ENCODE data around the gene ARRB1. TPM values are rescaled to one million over a fixed set of nuclear protein-coding genes. Genes with fewer than 3 reads are reported as not detected.
"Not testable (repeated sequence)": the region's sequence is repeated elsewhere in the genome, so short reads cannot be mapped to it uniquely, and the experiment has no call there.

Gene ARRB1
- polyA plus RNA-seq, 4 donors, result 20.0 to 41.5 (median 31.1) TPM

DNA sequence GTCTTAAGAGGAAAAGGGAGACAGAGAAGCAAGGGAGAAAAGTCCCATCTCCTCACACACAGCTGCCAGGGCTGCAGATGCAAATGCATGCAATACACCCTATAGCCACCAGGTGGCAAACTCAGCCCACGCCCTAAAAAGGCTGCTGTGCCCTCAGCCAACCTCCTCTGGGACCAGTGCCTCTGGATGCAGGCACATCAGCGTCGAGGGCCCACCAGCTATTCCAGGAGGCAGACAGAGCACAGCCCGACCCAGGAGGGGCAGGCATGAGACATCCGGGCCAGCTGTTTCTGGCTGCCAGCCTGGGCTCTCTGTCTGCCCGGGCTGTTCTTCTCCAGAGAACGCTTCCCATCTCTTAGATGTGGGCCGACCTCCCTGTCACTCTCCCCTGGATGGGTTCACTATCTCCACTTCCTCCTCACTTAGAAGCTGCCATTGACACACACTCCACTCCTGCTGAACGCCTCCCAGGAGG is 71.2 kb downstream of the ARRB1 start:
- peaks cover 5 to 89% (median 18%) of the 10 kb centered on the region in 3 donors for H3K36me3 ChIP-seq (ENCODE audit: control insufficient read depth in 3 of 3, insufficient read depth in 2 of 3, low read depth in 1 of 3, low read length in 3 of 3)
- H3K27ac ChIP-seq (ENCODE audit: low read depth in 1 of 3, low read length in 2 of 3), result peak overlapping the region in 2 of 3 donors; percentile 23 to 28
- WGBS, 3 donors, result 15 to 21% (median 19%) methylated on average over 9 of the region's 9 CpGs
- H3K4me1 ChIP-seq (ENCODE audit: control insufficient read depth in 3 of 3, insufficient read depth in 2 of 3, low read depth in 1 of 3, low read length in 2 of 3), result peaks cover 0 to 27% (median 3%) of the 10 kb centered on the region in 3 donors
- DNase-seq, result peak; percentile 78 to 89
- no peaks in the 10 kb centered on the region for H3K27me3 ChIP-seq (ENCODE audit: control insufficient read depth in 3 of 3, insufficient read depth in 3 of 3, low read length in 3 of 3)
- no peaks in the 10 kb centered on the region for H3K9me3 ChIP-seq (ENCODE audit: control insufficient read depth in 2 of 2, insufficient read depth in 1 of 2, low read depth in 1 of 2, low read length in 1 of 2)
- no peak overlapping the region for H3K4me3 ChIP-seq (ENCODE audit: low read depth in 1 of 3, low read length in 3 of 3)
- no peak for FAIRE-seq

DNA sequence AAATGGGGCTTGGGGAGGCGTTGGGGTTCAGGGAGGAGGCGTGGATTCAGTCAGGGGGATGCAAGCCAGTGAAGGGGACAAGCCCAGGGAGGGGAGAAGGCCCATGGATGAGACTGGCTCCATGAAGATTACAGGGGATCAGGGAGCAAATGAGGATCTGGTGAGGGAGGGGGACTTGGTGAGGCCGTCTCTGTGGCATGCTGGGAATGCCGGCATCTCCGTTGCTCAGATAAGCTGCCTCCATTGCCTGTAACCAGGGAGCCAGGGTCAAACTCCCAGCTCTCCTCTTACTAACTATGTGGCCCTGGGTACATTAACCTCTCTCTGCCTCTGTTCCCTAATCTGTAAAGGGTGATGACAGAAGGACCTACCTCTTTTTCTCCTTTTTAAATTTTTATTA is 72.2 kb downstream of the ARRB1 start:
- WGBS, 3 donors, result 80 to 82% (median 82%) methylated on average over 5 of the region's 5 CpGs
- DNase-seq (no peak), FAIRE-seq (no peak)
- H3K4me1 ChIP-seq (ENCODE audit: control insufficient read depth in 3 of 3, insufficient read depth in 2 of 3, low read depth in 1 of 3, low read length in 2 of 3), result peaks cover 0 to 28% (median 3%) of the 10 kb centered on the region in 3 donors
- H3K9me3 ChIP-seq (ENCODE audit: control insufficient read depth in 2 of 2, insufficient read depth in 1 of 2, low read depth in 1 of 2, low read length in 1 of 2), result no peaks in the 10 kb centered on the region
- H3K27me3 ChIP-seq (ENCODE audit: control insufficient read depth in 3 of 3, insufficient read depth in 3 of 3, low read length in 3 of 3), result no peaks in the 10 kb centered on the region
- H3K4me3 ChIP-seq (ENCODE audit: low read depth in 1 of 3, low read length in 3 of 3), result no peak overlapping the region
- H3K27ac ChIP-seq (ENCODE audit: low read depth in 1 of 3, low read length in 2 of 3), result no peak overlapping the region
- H3K36me3 ChIP-seq (ENCODE audit: control insufficient read depth in 3 of 3, insufficient read depth in 2 of 3, low read depth in 1 of 3, low read length in 3 of 3), result peaks cover 5 to 88% (median 18%) of the 10 kb centered on the region in 3 donors

DNA sequence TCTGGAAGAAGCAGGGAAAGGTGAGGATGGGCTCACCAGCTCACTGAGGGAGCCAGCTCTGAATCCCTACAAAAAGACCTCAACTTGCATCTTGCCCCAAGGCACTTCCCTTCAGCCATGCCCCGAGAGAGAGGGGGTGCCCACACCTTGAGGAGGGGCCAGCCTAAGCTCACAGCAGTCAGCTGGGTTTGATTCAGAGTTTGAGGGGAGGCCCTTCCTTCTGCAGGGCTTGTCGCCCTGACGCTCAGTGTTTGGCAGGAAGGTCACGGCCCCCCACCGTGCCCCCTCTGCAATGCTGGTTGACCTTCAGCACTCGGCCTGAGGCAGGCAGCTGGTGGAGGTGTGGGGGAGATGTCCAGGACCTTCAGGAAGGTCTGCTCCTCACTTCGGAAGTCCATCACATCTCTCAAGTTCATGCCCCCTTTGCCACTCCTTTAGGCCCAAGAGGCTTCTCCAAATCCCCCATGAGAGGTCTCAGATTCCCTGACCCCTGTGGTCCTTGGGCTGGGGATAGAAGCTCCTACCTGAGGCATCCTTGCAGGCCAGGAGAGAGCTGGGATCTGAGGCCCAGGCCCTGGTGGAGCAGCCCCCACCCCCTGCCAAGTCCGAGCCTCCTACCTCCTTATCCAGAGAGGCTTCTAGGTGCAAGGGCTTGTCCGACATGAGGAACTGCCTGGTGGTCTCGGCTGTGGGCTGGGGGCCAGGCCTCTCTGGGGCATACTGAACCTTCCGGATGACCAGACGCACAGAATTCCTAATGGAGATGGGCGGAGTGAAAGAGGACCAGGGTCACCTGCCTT is 73.3 kb downstream of the ARRB1 start:
- H3K9me3 ChIP-seq (ENCODE audit: control insufficient read depth in 2 of 2, insufficient read depth in 1 of 2, low read depth in 1 of 2, low read length in 1 of 2), result no peaks in the 10 kb centered on the region
- peaks cover 0 to 28% (median 3%) of the 10 kb centered on the region in 3 donors for H3K4me1 ChIP-seq (ENCODE audit: control insufficient read depth in 3 of 3, insufficient read depth in 2 of 3, low read depth in 1 of 3, low read length in 2 of 3)
- H3K36me3 ChIP-seq (ENCODE audit: control insufficient read depth in 3 of 3, insufficient read depth in 2 of 3, low read depth in 1 of 3, low read length in 3 of 3), result peaks cover 8 to 88% (median 18%) of the 10 kb centered on the region in 3 donors
- DNase-seq (no peak), FAIRE-seq (no peak)
- no peaks in the 10 kb centered on the region for H3K27me3 ChIP-seq (ENCODE audit: control insufficient read depth in 3 of 3, insufficient read depth in 3 of 3, low read length in 3 of 3)
- H3K4me3 ChIP-seq (ENCODE audit: low read depth in 1 of 3, low read length in 3 of 3), result no peak overlapping the region
- WGBS, 3 donors, result 79 to 86% (median 82%) methylated on average over 12 to 13 of the region's 13 CpGs
- H3K27ac ChIP-seq (ENCODE audit: low read depth in 1 of 3, low read length in 2 of 3), result no peak overlapping the region

DNA sequence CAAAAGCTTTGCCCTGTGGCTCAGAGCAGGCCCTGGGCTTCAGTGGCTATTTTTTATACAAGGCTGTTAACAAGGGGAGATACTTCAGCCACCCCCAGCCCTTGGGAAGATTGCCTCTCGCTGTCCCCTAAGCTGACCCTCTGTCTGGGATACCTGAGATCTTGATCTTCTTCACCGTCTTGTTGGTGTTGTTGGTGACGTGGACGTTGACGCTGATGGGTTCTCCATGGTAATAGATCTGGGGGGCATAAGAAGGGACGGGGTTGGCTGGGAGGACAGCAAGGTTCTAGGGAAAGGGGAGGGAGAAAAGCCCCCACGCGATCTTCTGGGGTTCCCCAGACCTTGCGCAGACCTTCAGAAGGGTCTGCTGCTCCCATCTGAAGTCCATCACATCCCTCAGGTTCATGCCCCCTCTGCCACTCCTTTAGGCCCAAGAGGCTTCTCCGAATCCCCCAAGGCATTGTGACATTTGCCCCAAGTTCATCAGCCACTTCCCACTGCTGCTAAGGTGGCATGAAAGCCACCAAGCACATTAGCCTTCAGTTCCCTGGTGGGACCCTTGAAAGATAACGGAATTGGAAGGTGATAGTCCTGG is 74.2 kb downstream of the ARRB1 start:
- FAIRE-seq (no peak), DNase-seq (no peak)
- H3K27ac ChIP-seq (ENCODE audit: low read depth in 1 of 3, low read length in 2 of 3), result peak overlapping the region in 1 of 3 donors; percentile 69
- no peaks in the 10 kb centered on the region for H3K27me3 ChIP-seq (ENCODE audit: control insufficient read depth in 3 of 3, insufficient read depth in 3 of 3, low read length in 3 of 3)
- H3K36me3 ChIP-seq (ENCODE audit: control insufficient read depth in 3 of 3, insufficient read depth in 2 of 3, low read depth in 1 of 3, low read length in 3 of 3), result peaks cover 12 to 88% (median 17%) of the 10 kb centered on the region in 3 donors
- H3K9me3 ChIP-seq (ENCODE audit: control insufficient read depth in 2 of 2, insufficient read depth in 1 of 2, low read depth in 1 of 2, low read length in 1 of 2), result no peaks in the 10 kb centered on the region
- peaks cover 0 to 28% (median 3%) of the 10 kb centered on the region in 3 donors for H3K4me1 ChIP-seq (ENCODE audit: control insufficient read depth in 3 of 3, insufficient read depth in 2 of 3, low read depth in 1 of 3, low read length in 2 of 3)
- WGBS, 3 donors, result 92 to 96% (median 95%) methylated on average over 10 to 11 of the region's 11 CpGs
- no peak overlapping the region for H3K4me3 ChIP-seq (ENCODE audit: low read depth in 1 of 3, low read length in 3 of 3)

DNA sequence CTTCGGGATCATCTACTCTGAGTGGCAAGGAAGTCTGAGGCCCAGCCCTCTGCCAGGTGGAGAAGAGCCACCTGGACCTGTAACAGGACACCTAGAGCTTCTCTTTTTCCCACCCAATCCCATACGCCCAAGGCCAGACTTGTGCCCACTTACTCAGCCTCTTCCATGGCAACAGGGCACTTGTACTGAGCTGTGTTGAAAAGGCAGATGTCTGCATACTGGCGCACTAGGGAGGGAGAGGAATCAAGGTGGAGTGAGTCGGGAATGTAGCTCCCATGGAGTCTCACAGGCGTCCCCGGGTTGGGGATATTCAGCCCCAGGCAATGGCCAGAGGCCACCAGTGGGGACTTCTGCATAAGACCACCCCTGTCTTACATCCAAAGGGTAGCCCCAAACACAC is 74.8 kb downstream of the ARRB1 start:
- Histone ChIP-seq H3K36me3 (ENCODE audit: control insufficient read depth in 3 of 3, insufficient read depth in 2 of 3, low read depth in 1 of 3, low read length in 3 of 3) (peaks cover 9 to 87% (median 16%) of the 10 kb centered on the region in 3 donors), H3K27me3 (ENCODE audit: control insufficient read depth in 3 of 3, insufficient read depth in 3 of 3, low read length in 3 of 3) (no peaks in the 10 kb centered on the region), H3K4me3 (ENCODE audit: low read depth in 1 of 3, low read length in 3 of 3) (no peak overlapping the region), H3K9me3 (ENCODE audit: control insufficient read depth in 2 of 2, insufficient read depth in 1 of 2, low read depth in 1 of 2, low read length in 1 of 2) (no peaks in the 10 kb centered on the region), H3K4me1 (ENCODE audit: control insufficient read depth in 3 of 3, insufficient read depth in 2 of 3, low read depth in 1 of 3, low read length in 2 of 3) (peaks cover 0 to 28% (median 3%) of the 10 kb centered on the region in 3 donors), H3K27ac (ENCODE audit: low read depth in 1 of 3, low read length in 2 of 3) (peak overlapping the region; percentile 36 to 69 (median 63))
- DNase-seq, result no peak
- FAIRE-seq, result no peak
- WGBS, 3 donors, result 58 to 75% (median 65%) methylated on average over 6 of the region's 6 CpGs

DNA sequence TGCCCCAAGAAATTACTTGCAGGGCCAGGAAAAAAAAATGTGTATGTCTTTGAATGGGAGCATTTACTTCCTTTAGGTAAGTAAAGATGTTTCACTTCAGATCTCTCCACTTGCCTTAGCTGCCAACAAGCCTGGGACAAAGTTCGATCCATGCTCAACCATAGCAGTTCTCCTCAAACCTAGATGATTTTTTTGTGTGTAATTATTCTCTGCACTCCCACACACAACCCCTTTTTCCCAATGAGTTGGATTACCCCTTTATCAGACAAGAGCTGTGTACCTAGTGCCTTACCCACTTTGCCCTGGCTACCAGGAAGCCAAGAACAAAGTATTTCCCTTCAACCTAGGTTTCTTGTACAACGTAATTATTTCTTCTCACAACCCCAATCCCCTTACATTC is 75.3 kb downstream of the ARRB1 start:
- H3K9me3 ChIP-seq (ENCODE audit: control insufficient read depth in 2 of 2, insufficient read depth in 1 of 2, low read depth in 1 of 2, low read length in 1 of 2), result no peaks in the 10 kb centered on the region
- H3K36me3 ChIP-seq (ENCODE audit: control insufficient read depth in 3 of 3, insufficient read depth in 2 of 3, low read depth in 1 of 3, low read length in 3 of 3), result peaks cover 7 to 86% (median 17%) of the 10 kb centered on the region in 3 donors
- peak overlapping the region; percentile 36 to 69 (median 63) for H3K27ac ChIP-seq (ENCODE audit: low read depth in 1 of 3, low read length in 2 of 3)
- WGBS, 3 donors, result 24 to 48% (median 31%) methylated on average over 2 of the region's 2 CpGs
- H3K4me1 ChIP-seq (ENCODE audit: control insufficient read depth in 3 of 3, insufficient read depth in 2 of 3, low read depth in 1 of 3, low read length in 2 of 3), result peaks cover 0 to 26% (median 3%) of the 10 kb centered on the region in 3 donors
- no peaks in the 10 kb centered on the region for H3K27me3 ChIP-seq (ENCODE audit: control insufficient read depth in 3 of 3, insufficient read depth in 3 of 3, low read length in 3 of 3)
- H3K4me3 ChIP-seq (ENCODE audit: low read depth in 1 of 3, low read length in 3 of 3), result no peak overlapping the region
- no peak for FAIRE-seq
- peak; percentile 39 to 43 for DNase-seq

DNA sequence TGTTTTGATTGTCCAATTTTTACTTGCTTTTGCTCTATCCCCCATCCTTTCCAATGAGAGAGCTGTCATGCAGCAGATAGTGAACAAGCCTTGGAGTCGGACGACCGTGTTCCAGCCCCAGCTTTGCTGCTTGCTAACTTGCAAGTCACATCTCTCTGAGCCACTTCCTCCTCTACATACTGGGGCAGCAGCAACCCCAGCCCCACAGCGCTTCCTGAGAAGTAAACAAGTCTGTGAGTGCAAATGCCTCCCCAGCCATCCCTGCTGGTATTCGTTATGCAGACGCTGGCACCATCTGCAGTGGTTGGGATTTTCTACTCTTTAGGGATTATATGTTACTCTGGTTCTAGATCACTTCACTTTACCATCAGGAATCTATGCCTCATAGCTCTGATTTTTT is 75.9 kb downstream of the ARRB1 start:
- Histone ChIP-seq H3K27me3 (ENCODE audit: control insufficient read depth in 3 of 3, insufficient read depth in 3 of 3, low read length in 3 of 3) (no peaks in the 10 kb centered on the region), H3K27ac (ENCODE audit: low read depth in 1 of 3, low read length in 2 of 3) (peak overlapping the region in 2 of 3 donors; percentile 51 to 60), H3K36me3 (ENCODE audit: control insufficient read depth in 3 of 3, insufficient read depth in 2 of 3, low read depth in 1 of 3, low read length in 3 of 3) (peaks cover 7 to 83% (median 17%) of the 10 kb centered on the region in 3 donors), H3K4me3 (ENCODE audit: low read depth in 1 of 3, low read length in 3 of 3) (no peak overlapping the region), H3K4me1 (ENCODE audit: control insufficient read depth in 3 of 3, insufficient read depth in 2 of 3, low read depth in 1 of 3, low read length in 2 of 3) (peaks cover 0 to 20% (median 3%) of the 10 kb centered on the region in 3 donors), H3K9me3 (ENCODE audit: control insufficient read depth in 2 of 2, insufficient read depth in 1 of 2, low read depth in 1 of 2, low read length in 1 of 2) (no peaks in the 10 kb centered on the region)
- FAIRE-seq (no peak), DNase-seq (peak in 1 of 2 donors; percentile 55)
- 46 to 73% (median 67%) methylated on average over 6 of the region's 6 CpGs for WGBS, 3 donors

DNA sequence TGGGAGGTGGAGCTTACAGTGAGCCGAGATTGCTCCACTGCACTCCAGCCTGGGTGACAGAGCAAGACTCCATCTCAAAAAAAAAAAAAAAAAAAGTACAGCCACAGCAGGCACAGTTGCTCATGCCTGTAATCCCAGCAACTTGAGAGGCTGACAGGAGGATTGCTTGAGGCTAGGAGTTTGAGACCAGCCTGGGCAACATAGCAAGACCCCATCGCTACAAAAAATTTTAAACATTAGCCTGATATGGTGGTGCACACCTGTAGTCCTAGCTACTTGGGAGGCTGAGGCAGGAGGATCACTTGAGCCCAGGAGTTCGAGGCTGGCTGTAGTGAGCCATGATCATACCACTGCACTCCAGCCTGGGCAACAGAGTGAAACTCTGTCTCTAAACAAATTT is 76.7 kb downstream of the ARRB1 start:
- not testable (repeated sequence) for FAIRE-seq; DNase-seq; H3K27ac ChIP-seq (ENCODE audit: low read depth in 1 of 3, low read length in 2 of 3); H3K9me3 ChIP-seq (ENCODE audit: control insufficient read depth in 2 of 2, insufficient read depth in 1 of 2, low read depth in 1 of 2, low read length in 1 of 2); H3K27me3 ChIP-seq (ENCODE audit: control insufficient read depth in 3 of 3, insufficient read depth in 3 of 3, low read length in 3 of 3); H3K4me3 ChIP-seq (ENCODE audit: low read depth in 1 of 3, low read length in 3 of 3)
- WGBS, 3 donors, result 76 to 89% (median 86%) methylated on average over 3 of the region's 3 CpGs
- H3K36me3 ChIP-seq (ENCODE audit: control insufficient read depth in 3 of 3, insufficient read depth in 2 of 3, low read depth in 1 of 3, low read length in 3 of 3), result peaks cover 7 to 80% (median 17%) of the 10 kb centered on the region in 3 donors
- H3K4me1 ChIP-seq (ENCODE audit: control insufficient read depth in 3 of 3, insufficient read depth in 2 of 3, low read depth in 1 of 3, low read length in 2 of 3), result peaks cover 0 to 16% (median 3%) of the 10 kb centered on the region in 3 donors
